OCI-LY7 (cell line): ENCODE measurements around the gene RAPGEF4. TPM values are rescaled to one million over a fixed set of nuclear protein-coding genes. Genes with fewer than 3 reads are reported as not detected.

Experiments used
- BruUV-seq: library from RNA; stranded (reverse); fragments of 400-500 nt; replicated peaks from 2 replicates; lab custom pipeline; 2021; lab: Mats Ljungman, UMichigan
- CTCF ChIA-PET: fragments of 300-600 bp; sonication (Branson Sonifier 250); formaldehyde crosslinking; loops from one replicate; lab custom pipeline; 2022; ENCODE audit warnings: antibody characterized with exemption; ENCODE audit not compliant: unreplicated experiment; lab: Charles Lee
- POLR2A ChIA-PET: fragments of 300-600 bp; sonication (Branson Sonifier 250); formaldehyde crosslinking; loops from one replicate; lab custom pipeline; 2022; ENCODE audit warnings: antibody characterized with exemption; lab: Charles Lee
- DNase-seq: peaks from one replicate; pipeline ENCODE4 v3.0.0-alpha.2; 2015; ENCODE audit warnings: low spot score
- H2AFZ ChIP-seq: fragments of 200-600 bp; sonication (generic), shearing (Covaris generic); 2 replicates; pipeline ENCODE4 v1.6.1; 2014; ENCODE audit warnings: mild to moderate bottlenecking, antibody characterized with exemption, low read length, moderate library complexity
- H3K27ac ChIP-seq: fragments of 200-600 bp; sonication (generic); 2 replicates; pipeline ENCODE4 v1.5.1; 2014; ENCODE audit warnings: mixed run types, low read depth, mild to moderate bottlenecking, moderate library complexity, low read length, inconsistent platforms; ENCODE audit not compliant: poor library complexity, severe bottlenecking
- H3K36me3 ChIP-seq: fragments of 200-600 bp; sonication (generic); 2 replicates; pipeline ENCODE4 v1.6.1; 2014; ENCODE audit warnings: mild to moderate bottlenecking, antibody characterized with exemption, low read length, moderate library complexity, mixed read lengths; ENCODE audit not compliant: insufficient read depth
- H3K4me1 ChIP-seq: fragments of 200-600 bp; sonication (generic); 2 replicates; pipeline ENCODE4 v1.5.1; 2014; ENCODE audit warnings: mild to moderate bottlenecking, low read length; ENCODE audit not compliant: insufficient read depth, poor library complexity, severe bottlenecking
- H3K4me2 ChIP-seq: fragments of 200-600 bp; sonication (generic); 2 replicates; pipeline ENCODE4 v1.6.1; 2014; ENCODE audit warnings: mild to moderate bottlenecking, low read length
- H3K4me3 ChIP-seq: fragments of 200-600 bp; sonication (generic); 2 replicates; pipeline ENCODE4 v1.5.1; 2014; ENCODE audit warnings: mild to moderate bottlenecking, low read depth, low read length; ENCODE audit not compliant: poor library complexity, severe bottlenecking
- H3K79me2 ChIP-seq: fragments of 200-600 bp; sonication (generic); 2 replicates; pipeline ENCODE4 v1.6.1; 2016; ENCODE audit warnings: low read depth, mild to moderate bottlenecking, low read length, moderate library complexity, mixed read lengths; ENCODE audit not compliant: insufficient read depth
- H3K9me2 ChIP-seq: fragments of 200-600 bp; sonication (generic); 2 replicates; pipeline ENCODE4 v1.6.1; 2016; ENCODE audit warnings: mild to moderate bottlenecking, low read length, mixed read lengths; ENCODE audit not compliant: insufficient read depth
- H3K9me3 ChIP-seq: fragments of 200-600 bp; sonication (generic); 2 replicates; pipeline ENCODE4 v1.6.1; 2014; ENCODE audit warnings: mild to moderate bottlenecking, mixed run types, low read length, mixed read lengths
- H4K20me1 ChIP-seq: fragments of 200-600 bp; sonication (generic); 2 replicates; pipeline ENCODE4 v1.6.1; 2014; ENCODE audit warnings: mild to moderate bottlenecking, antibody characterized with exemption, low read length, moderate library complexity, mixed read lengths; ENCODE audit not compliant: insufficient read depth
- EZH2phosphoT487 ChIP-seq: fragments of 200-600 bp; sonication (generic); IDR thresholded peaks from 2 replicates; pipeline ENCODE4 v1.6.1; 2018; ENCODE audit warnings: low read depth, borderline replicate concordance, mild to moderate bottlenecking, mixed run types, antibody characterized with exemption, low read length, moderate library complexity, mixed read lengths
- intact Hi-C: fragments of 100-400 bp; cut with micrococcal nuclease; formaldehyde crosslinking; loops from one replicate; pipeline ENCODE4 v1.10.0; 2022; ENCODE audit not compliant: unreplicated experiment
- total RNA-seq, 2 experiments: library from RNA; depleted of rRNA in 1 of 2; stranded (reverse); fragments of >200 nt in 1 of 2; shearing (Covaris generic) in 1 of 2; gene quantifications; 2 replicates each; pipeline ENCODE4 v1.2.3, GENCODE V29; 2014 to 2022
- TF ChIP-seq, protein P1 (sequence below): fragments of 200-600 bp; sonication (generic); conservative IDR thresholded peaks from 2 replicates; pipeline ENCODE4 v1.5.1; 2014; ENCODE audit warnings: mild to moderate bottlenecking, antibody characterized with exemption, low read length, moderate library complexity, mixed read lengths

Gene RAPGEF4
- total RNA-seq, 2 experiments from 2014 or later: 0.22 to 0.55 TPM

DNA sequence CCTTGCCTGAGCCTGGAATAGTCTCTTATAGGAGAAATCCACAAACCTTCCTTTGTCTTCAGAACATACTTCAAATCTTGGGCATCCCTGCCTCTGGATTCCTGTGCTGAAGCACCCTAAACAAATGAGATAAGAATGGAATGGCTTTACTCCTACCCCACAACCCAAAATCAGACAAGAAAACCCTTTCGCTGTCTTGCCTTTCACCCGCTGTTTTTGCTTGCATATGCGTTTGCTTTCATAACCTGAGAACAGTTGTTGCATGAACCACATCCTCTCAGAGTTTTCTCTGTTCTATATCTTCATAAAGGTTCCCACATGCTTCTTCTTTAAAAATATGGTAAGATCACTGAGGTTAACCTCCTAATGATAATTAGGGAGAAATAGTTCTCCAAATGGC is 207.9 kb downstream of the RAPGEF4 start:
- Histone ChIP-seq H3K9me2 (no peaks in the 10 kb centered on the region), H3K9me3 (no peaks in the 10 kb centered on the region), H3K36me3 (no peaks in the 10 kb centered on the region), H2AFZ (no peak overlapping the region), H3K4me1 (no peaks in the 10 kb centered on the region), H3K27ac (no peak overlapping the region), H3K4me3 (no peak overlapping the region), H4K20me1 (no peaks in the 10 kb centered on the region), H3K79me2 (no peaks in the 10 kb centered on the region), H3K4me2 (no peak overlapping the region)
- ChIA-PET CTCF (no interaction called here), POLR2A (interaction anchor here (0.6 kb wide), 1 partner anchor 21 kb away, joined by 3 read pairs; no protein-coding TSS in a partner anchor)
- no TSS peak for BruUV-seq
- intact Hi-C loops: no loop called here
- TF ChIP-seq EZH2phosphoT487: no peak
- TF ChIP-seq, protein P1, sequence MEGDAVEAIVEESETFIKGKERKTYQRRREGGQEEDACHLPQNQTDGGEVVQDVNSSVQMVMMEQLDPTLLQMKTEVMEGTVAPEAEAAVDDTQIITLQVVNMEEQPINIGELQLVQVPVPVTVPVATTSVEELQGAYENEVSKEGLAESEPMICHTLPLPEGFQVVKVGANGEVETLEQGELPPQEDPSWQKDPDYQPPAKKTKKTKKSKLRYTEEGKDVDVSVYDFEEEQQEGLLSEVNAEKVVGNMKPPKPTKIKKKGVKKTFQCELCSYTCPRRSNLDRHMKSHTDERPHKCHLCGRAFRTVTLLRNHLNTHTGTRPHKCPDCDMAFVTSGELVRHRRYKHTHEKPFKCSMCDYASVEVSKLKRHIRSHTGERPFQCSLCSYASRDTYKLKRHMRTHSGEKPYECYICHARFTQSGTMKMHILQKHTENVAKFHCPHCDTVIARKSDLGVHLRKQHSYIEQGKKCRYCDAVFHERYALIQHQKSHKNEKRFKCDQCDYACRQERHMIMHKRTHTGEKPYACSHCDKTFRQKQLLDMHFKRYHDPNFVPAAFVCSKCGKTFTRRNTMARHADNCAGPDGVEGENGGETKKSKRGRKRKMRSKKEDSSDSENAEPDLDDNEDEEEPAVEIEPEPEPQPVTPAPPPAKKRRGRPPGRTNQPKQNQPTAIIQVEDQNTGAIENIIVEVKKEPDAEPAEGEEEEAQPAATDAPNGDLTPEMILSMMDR: no peak
- no peak for DNase-seq

DNA sequence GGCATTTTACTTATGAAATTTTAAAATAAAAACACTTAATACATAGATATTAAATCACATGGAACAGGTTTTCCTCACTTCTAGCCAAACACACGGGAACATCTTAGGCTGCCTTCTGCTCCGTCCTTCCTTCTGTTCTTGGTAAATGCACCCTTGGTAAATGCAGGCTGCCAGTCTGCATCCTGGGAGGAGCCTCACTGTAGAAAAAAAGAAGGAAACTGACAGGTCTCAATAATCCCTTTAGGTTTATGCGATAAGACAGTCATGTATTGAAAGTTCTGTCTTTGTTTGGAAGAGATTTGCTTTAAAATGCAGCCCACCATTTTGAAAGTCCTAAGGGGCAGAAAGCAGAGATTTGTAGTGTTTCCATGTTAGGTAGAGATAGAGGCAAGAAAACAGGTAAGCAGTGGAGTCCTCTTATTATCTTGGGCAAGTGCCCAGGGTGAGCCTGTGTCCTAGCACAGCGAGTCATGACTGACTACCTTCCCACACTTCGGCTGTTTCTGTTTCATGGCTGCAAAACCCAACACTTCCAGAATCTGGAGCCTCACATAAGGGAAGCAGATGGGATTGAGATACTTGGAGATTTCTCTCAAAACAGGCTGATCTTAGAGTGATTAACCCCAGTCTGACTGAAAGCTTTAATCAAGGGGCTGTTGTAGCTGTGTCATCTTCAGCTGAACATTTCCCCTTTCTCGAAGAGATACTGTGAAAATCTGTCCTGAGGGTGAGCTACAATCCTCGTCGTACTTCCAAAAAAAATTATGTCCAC is 208.6 kb downstream of the RAPGEF4 start:
- TF ChIP-seq, protein P1: no peak
- no peak for TF ChIP-seq EZH2phosphoT487

More for the DNA sequence above, 208.6 kb downstream of the RAPGEF4 start:
- Histone ChIP-seq H3K27ac (no peak overlapping the region), H3K4me1 (no peaks in the 10 kb centered on the region), H2AFZ (no peak overlapping the region), H4K20me1 (no peaks in the 10 kb centered on the region), H3K79me2 (no peaks in the 10 kb centered on the region), H3K9me3 (no peaks in the 10 kb centered on the region), H3K9me2 (no peaks in the 10 kb centered on the region), H3K36me3 (no peaks in the 10 kb centered on the region), H3K4me2 (no peak overlapping the region), H3K4me3 (no peak overlapping the region)
- POLR2A ChIA-PET: interaction anchor here (0.5 kb wide), 2 partner anchors 32 to 1177 kb away, joined by 3 read pairs; no protein-coding TSS in a partner anchor
- intact Hi-C loops: no loop called here
- DNase-seq: no peak
- CTCF ChIA-PET: no interaction called here
- BruUV-seq: no TSS peak
